ENCODE data around the gene DAGLA.

DAGLA gene

DNA sequence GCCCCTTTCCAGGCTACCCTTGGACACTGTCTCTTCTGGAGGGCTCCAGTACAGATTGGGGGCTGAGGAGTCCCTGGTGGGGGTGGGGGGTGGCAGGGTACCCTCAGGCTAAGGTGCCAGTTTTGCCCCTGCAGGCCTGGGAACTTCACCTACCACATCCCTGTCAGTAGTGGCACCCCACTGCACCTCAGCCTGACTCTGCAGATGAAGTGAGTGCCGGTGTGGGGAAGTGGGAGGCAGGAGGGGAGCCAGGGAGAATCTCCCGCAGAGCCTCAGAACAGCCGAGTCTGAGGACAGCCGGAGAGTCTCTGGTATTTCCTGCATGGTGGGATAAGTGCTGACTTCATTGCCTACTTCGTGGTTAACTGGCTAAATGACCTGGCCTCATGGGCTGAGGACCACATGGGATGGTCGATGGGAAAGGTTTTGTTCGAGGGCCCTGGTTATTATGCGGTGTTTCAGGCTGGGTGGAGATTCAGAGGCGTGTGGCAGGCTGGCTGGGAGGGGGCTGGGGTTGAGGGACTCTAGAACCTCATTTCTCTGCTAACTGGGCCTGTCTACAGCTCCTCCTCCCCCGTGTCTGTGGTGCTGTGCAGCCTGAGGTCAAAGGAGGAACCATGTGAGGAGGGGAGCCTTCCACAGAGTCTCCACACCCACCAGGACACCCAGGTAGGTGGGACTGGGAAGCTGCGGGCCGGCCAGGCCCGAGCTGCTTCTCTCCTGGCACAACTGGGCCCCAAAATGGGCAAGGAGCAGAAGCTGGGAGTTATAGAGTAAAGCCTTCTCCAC, 103.7 kb downstream of the DAGLA start:
- DNase-seq, result no peak

DNA sequence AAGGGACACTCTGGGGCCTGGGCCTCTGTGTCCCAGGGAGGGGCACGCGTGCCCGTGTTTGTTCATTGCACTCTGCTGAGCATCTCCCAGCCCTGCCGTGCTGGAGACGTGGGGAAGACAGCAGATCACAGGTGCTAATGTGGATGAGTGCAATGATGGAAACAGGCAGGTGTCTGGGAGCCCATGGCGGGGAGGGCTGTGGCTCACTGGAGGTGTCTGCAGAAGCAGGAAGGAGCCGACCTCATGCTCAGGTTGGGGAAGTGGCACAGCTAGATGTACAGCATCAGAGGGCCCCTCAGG, 104.3 kb downstream of the DAGLA start:
- DNase-seq, result no peak

DNA sequence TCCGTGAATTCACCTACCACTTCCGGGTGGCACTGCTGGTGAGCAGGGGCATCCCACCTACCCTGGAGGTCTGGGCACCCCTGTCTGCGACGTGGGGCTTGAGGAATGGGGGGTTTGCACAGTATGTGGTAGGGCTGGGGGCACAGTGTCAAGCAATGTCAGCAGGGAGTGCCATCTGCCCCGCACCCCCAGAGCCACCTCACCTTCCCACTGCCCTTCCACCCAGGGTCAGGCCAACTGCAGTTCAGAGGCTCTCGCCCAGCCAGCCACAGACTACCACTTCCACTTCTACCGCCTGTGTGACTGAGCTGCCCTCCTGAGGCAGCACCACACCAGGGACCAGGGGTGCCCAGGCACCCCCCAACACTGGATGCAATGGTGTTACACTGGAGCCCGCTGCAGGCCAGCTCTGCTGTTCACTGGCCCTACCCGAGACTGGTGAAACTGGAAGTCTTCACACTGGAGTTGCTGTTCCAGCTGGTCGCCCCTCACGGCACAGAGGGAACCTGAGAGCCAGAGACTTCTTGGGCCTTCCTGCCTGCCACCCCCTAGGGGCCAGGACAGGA, 105.7 kb downstream of the DAGLA start:
- no peak for DNase-seq

DNA sequence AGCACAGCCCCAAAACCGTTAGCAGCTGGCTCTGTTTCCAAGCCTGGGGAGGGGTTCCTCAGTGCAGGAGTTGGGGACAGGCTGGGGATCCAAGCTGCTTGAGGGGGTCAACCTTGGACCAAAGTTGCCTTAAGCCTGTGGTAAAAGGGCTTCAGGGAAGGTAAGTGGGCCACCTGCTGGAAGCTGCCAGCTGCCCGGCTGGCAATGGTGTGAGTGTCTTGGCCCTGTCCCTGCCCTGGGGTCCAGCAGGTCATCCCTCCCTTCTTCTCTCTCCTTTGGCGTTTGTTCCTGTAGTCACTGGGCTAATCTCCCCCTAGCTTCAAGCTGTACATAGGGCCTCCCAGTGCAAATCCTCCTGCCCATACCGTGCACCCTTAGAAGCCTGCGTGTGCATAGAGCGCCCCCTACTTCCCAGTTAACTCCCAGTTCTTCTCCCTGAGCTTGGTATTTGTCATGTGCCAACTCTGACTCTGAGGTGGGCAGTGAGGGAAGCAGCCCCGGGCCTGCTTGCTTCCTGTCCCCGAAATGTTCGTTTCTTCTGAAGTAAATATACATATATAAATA, 107.8 kb downstream of the DAGLA start:
- no peak for DNase-seq

DNA sequence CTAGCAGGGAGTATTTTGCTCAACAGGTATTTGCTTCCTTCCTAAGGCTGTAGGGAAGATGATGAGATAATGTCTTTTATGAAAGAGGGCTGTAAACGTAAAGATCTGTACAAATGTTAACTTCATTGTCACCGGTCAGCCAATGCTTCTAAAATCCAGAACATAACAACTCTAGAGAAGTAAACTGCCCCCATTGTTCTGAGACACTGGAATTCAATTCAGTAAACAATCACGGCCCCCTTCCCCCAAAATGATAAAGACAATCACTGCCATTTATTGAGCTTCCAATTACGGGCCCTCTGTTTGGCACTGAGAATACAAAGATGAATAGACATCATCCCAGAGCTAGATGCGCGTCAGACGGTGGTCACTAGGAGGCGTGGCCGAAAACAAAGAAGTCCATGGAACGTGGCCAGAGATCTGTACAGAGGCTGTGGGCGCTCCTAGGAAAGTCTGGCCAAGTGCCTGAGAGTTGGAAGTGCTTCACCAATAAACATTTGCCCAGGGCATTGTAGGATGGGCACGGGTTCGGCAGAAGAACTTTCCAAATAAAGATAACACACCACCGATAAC, 111.6 kb downstream of the DAGLA start:
- DNase-seq, result peak; percentile 44

DNA sequence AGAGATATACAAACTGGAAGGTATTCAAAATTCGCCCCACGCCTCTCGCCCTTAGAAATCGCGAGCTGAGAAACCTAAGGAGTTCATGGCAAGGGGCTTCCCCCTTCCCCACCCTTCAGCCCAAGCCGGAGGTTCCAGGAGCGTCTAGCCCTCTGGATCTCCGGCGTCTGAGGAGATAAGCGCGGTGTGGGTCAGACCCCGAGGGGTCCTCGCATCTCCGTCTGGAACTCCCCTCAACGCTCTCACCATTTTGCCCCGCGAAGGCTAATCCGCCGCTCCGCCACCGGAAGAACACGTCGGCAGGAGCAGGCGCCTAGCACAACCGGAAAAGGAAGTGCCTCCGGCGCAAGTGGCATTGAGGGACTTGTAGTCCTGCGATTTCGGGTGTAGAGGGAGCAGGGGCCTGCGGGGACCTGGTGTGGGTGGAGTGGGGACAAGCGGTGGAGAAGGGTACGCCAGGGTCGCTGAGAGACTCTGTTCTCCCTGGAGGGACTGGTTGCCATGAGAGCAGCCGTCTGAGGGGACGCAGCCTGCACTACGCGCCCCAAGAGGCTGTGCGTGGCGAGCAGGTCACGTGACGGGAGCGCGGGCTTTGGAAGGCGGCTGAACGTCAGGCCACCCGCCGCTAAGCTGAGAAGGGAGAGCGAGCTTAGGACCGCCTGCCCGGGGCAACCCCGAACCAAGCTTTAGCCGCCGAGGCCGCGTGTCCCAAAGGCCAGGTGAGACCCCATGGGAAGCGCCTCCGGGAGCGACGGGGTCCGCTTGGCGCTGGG, 112.3 kb downstream of the DAGLA start, which contains the start of the genes FEN1 and TMEM258:
Gene FEN1, plus strand, starts transcription at position 602 of the 773 bp plus-strand sequence. CDS start 2,451 bp downstream, outside the sequence.
Gene TMEM258, minus strand, starts transcription at position 290 of the 773 bp plus-strand sequence. Its CDS starts 41 bp downstream, at position 249.
- peak; percentile 83 for DNase-seq

DNA sequence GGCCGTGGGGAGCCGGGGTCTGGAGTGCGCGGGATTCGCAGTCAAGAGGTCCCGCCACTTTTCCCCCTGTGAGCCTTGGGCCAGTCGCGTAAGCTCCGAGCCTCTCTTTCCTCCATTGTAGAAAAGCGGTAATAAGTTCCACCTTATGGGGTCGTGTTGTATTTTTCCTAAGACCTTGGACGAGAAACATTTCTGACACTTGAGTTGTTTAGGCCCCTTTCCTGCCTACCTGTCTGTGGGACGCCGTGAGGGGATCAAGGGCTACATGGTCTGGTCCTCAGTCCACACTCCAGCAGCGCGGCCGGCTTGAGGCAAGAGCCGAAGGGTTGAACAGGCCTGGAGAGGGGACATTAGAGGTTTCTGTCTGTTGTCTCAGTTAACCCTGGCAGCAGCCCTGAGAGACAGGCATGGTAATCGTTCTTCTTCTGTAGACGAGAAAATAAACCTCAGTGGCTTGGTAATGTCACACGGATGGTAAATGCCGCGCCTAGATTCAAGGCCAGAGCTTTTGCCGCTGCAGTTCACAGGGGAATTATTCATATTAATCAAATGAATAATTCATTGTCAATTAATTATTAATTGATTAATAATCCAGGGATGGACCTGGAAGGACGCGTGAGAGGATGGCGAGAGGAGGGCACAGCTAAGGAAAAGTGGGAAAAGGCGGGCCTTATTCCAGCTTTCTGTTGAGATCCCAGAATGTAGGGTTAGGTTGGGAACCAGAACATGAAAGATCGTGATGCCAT, 113.1 kb downstream of the DAGLA start:
- DNase-seq, result no peak

DNA sequence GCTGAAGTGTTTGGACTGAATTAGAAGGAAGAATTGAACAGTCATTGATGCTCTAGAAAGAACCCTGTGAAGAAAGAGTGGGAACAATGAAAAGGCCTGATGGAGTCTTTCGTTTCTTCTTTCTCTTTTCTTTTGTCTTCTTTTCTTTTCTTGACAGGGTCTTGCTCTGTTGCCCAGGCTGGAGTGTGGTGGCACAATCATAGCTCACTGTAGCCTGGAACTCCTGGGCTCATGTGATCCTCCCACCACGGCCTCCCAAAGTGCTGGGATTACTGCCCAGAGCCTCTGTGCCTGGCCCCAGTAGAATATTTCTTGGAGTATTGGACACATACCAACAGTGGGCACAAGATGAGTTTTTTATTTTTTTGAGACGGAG, 113.6 kb downstream of the DAGLA start:
- no peak for DNase-seq

DNA sequence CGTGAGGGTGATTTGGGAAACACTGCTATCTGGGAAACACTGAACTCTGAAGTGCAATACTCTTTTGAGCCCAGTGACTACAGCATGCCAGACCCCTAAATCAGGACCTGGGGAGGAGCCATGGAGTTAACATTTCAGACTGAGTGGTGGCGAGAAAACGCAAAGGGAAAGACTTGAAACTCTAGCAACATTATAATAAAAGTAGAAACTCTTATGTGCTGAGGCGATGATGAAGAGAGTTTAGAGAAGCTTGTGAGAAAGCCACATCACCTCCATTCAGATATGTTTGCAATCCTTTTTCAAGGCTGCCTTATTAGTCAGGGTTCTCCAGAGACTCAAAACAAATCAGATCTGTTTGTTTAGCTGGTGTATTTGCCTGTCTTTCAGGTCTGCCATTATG, 114.4 kb downstream of the DAGLA start:
- no peak for DNase-seq

DNA sequence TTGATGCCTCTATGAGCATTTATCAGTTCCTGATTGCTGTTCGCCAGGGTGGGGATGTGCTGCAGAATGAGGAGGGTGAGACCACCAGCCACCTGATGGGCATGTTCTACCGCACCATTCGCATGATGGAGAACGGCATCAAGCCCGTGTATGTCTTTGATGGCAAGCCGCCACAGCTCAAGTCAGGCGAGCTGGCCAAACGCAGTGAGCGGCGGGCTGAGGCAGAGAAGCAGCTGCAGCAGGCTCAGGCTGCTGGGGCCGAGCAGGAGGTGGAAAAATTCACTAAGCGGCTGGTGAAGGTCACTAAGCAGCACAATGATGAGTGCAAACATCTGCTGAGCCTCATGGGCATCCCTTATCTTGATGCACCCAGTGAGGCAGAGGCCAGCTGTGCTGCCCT, 115.3 kb downstream of the DAGLA start:
- DNase-seq, result no peak

DNA sequence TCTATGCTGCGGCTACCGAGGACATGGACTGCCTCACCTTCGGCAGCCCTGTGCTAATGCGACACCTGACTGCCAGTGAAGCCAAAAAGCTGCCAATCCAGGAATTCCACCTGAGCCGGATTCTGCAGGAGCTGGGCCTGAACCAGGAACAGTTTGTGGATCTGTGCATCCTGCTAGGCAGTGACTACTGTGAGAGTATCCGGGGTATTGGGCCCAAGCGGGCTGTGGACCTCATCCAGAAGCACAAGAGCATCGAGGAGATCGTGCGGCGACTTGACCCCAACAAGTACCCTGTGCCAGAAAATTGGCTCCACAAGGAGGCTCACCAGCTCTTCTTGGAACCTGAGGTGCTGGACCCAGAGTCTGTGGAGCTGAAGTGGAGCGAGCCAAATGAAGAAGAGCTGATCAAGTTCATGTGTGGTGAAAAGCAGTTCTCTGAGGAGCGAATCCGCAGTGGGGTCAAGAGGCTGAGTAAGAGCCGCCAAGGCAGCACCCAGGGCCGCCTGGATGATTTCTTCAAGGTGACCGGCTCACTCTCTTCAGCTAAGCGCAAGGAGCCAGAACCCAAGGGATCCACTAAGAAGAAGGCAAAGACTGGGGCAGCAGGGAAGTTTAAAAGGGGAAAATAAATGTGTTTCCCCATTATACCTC, 115.8 kb downstream of the DAGLA start:
- no peak for DNase-seq

Data from DMS153 (cell line).